IMR-90 (cell line): ENCODE measurements around the gene NCKAP5. TPM values are rescaled to one million over a fixed set of nuclear protein-coding genes. Genes with fewer than 3 reads are reported as not detected.
A peak's percentile ranks its signal among the peaks of the same experiment; 100 is the strongest.

ENCODE experiments used
- ATAC-seq: fragments of 200-7000 bp; cut with Tn5 transposase; 2 replicates; pipeline ENCODE4 v1.9.1; 2020; ENCODE audit warnings: low read depth, mild to moderate bottlenecking, moderate library complexity
- BruUV-seq: library from RNA; stranded (reverse); fragments of 400-500 nt; replicated peaks from 2 replicates; lab custom pipeline; 2021; lab: Mats Ljungman, UMichigan
- CTCF ChIA-PET: fragments of 300-600 bp; formaldehyde crosslinking; extraction: SDS; loops from one replicate; lab custom pipeline; 2021; ENCODE audit warnings: antibody characterized with exemption; lab: Yijun Ruan, JAX
- POLR2A ChIA-PET: fragments of 300-600 bp; sonication (Branson Sonifier 250); formaldehyde crosslinking; loops from one replicate; lab custom pipeline; 2022; ENCODE audit warnings: antibody characterized with exemption; ENCODE audit not compliant: unreplicated experiment; lab: Charles Lee
- DNase-seq: peaks from one replicate; pipeline ENCODE4 v3.0.0; 2013
- H2AFZ ChIP-seq: replicated peaks from 2 replicates; pipeline ENCODE3; 2013; ENCODE audit warnings: low read length, mild to moderate bottlenecking; ENCODE audit not compliant: poor library complexity
- H2AK5ac ChIP-seq: 2 replicates; pipeline ENCODE4 v1.6.1; 2013; ENCODE audit warnings: low read depth, low read length, inconsistent platforms
- H2AK9ac ChIP-seq: replicated peaks from 2 replicates; pipeline ENCODE3; 2013; ENCODE audit warnings: mild to moderate bottlenecking, low read depth, low read length, moderate library complexity; ENCODE audit not compliant: poor library complexity
- H2BK120ac ChIP-seq: 2 replicates; pipeline ENCODE4 v1.6.1; 2013; ENCODE audit warnings: low read depth, low read length, inconsistent platforms
- H2BK15ac ChIP-seq: 3 replicates; pipeline ENCODE4 v1.6.1; 2013; ENCODE audit warnings: low read depth, low read length, inconsistent platforms
- H2BK20ac ChIP-seq: 2 replicates; pipeline ENCODE4 v1.6.1; 2013; ENCODE audit warnings: low read depth, mild to moderate bottlenecking, inconsistent platforms, low read length, moderate library complexity
- H2BK5ac ChIP-seq: 2 replicates; pipeline ENCODE4 v1.6.1; 2013; ENCODE audit warnings: mild to moderate bottlenecking, low read depth, low read length, inconsistent platforms; ENCODE audit not compliant: poor library complexity, severe bottlenecking
- H3K14ac ChIP-seq: replicated peaks from 2 replicates; pipeline ENCODE4 v1.6.1; 2013; ENCODE audit warnings: low read depth, low read length, inconsistent platforms
- H3K18ac ChIP-seq: 2 replicates; pipeline ENCODE4 v1.6.1; 2013; ENCODE audit warnings: low read depth, low read length, control low read depth
- H3K23ac ChIP-seq: 2 replicates; pipeline ENCODE4 v1.6.1; 2013; ENCODE audit warnings: low read depth, low read length, inconsistent platforms
- H3K27ac ChIP-seq: 2 replicates; pipeline ENCODE4 v1.5.1; 2013; ENCODE audit warnings: mild to moderate bottlenecking, control low read depth, low read length; ENCODE audit not compliant: insufficient read depth
- H3K27me3 ChIP-seq: 2 replicates; pipeline ENCODE4 v1.6.1; 2013; ENCODE audit warnings: low read length; ENCODE audit not compliant: control insufficient read depth, insufficient read depth
- H3K36me3 ChIP-seq: 2 replicates; pipeline ENCODE4 v1.6.1; 2013; ENCODE audit warnings: low read length, mixed read lengths; ENCODE audit not compliant: control insufficient read depth, insufficient read depth
- H3K4ac ChIP-seq: 2 replicates; pipeline ENCODE4 v1.6.1; 2013; ENCODE audit warnings: low read depth, low read length, inconsistent platforms
- H3K4me1 ChIP-seq: 2 replicates; pipeline ENCODE4 v1.6.1; 2013; ENCODE audit warnings: low read length, mixed read lengths; ENCODE audit not compliant: control insufficient read depth, insufficient read depth
- H3K4me2 ChIP-seq: 2 replicates; pipeline ENCODE4 v1.6.1; 2013; ENCODE audit warnings: low read depth, mild to moderate bottlenecking, control low read depth, low read length, moderate library complexity
- H3K4me3 ChIP-seq: 2 replicates; pipeline ENCODE4 v1.5.1; 2013; ENCODE audit warnings: low read depth, mild to moderate bottlenecking, control low read depth, low read length, moderate library complexity; ENCODE audit not compliant: insufficient read depth
- H3K56ac ChIP-seq: 2 replicates; pipeline ENCODE4 v1.6.1; 2013; ENCODE audit warnings: low read length, inconsistent platforms; ENCODE audit not compliant: insufficient read depth; ENCODE audit errors: extremely low read depth
- H3K79me1 ChIP-seq, 2 experiments: 2 replicates each; pipeline ENCODE4 v1.6.1; 2013; ENCODE audit warnings: low read length in 2 of 2, inconsistent platforms in 1 of 2, low read depth in 1 of 2
- H3K9ac ChIP-seq: 2 replicates; pipeline ENCODE4 v1.6.1; 2013; ENCODE audit warnings: low read depth, low read length, control low read depth
- H3K9me1 ChIP-seq: 2 replicates; pipeline ENCODE4 v1.6.1; 2013; ENCODE audit warnings: low read length, inconsistent platforms; ENCODE audit not compliant: insufficient read depth
- H3K9me3 ChIP-seq: 2 replicates; pipeline ENCODE4 v1.6.1; 2013; ENCODE audit warnings: low read length; ENCODE audit not compliant: control insufficient read depth, insufficient read depth
- H4K20me1 ChIP-seq: 2 replicates; pipeline ENCODE4 v1.6.1; 2013; ENCODE audit warnings: low read length, inconsistent platforms; ENCODE audit not compliant: insufficient read depth
- H4K5ac ChIP-seq: 2 replicates; pipeline ENCODE4 v1.6.1; 2013; ENCODE audit warnings: mild to moderate bottlenecking, low read depth, low read length, control low read depth
- H4K8ac ChIP-seq, 2 experiments: 2 replicates each; pipeline ENCODE4 v1.6.1; 2013; ENCODE audit warnings: low read depth in 2 of 2, low read length in 2 of 2, control low read depth in 1 of 2, inconsistent platforms in 1 of 2
- H4K91ac ChIP-seq: 2 replicates; pipeline ENCODE4 v1.6.1; 2013; ENCODE audit warnings: low read depth, low read length, inconsistent platforms; ENCODE audit not compliant: insufficient read depth
- BHLHE40 ChIP-seq: fragments of 150-350 bp; IDR thresholded peaks from 2 replicates; pipeline ENCODE4 v1.6.1; 2016; ENCODE audit warnings: mild to moderate bottlenecking, low read depth, low read length
- CEBPB ChIP-seq: IDR thresholded peaks from 2 replicates; pipeline ENCODE4 v1.6.1; 2012; ENCODE audit warnings: low read depth, low read length, improper control_type of control experiment
- CHD1 ChIP-seq: IDR thresholded peaks from 2 replicates; pipeline ENCODE4 v1.6.1; 2012; ENCODE audit warnings: low read depth, low read length, improper control_type of control experiment
- FOS ChIP-seq: fragments of 150-350 bp; IDR thresholded peaks from 2 replicates; pipeline ENCODE4 v1.6.1; 2016; ENCODE audit warnings: low read depth, low read length
- MAFK ChIP-seq: IDR thresholded peaks from 2 replicates; pipeline ENCODE4 v1.6.1; 2012; ENCODE audit warnings: low read depth, low read length, improper control_type of control experiment
- MAZ ChIP-seq: IDR thresholded peaks from 2 replicates; pipeline ENCODE4 v1.6.1; 2012; ENCODE audit warnings: low read depth, mild to moderate bottlenecking, low read length, improper control_type of control experiment, moderate library complexity, borderline replicate concordance
- MXI1 ChIP-seq: IDR thresholded peaks from 2 replicates; pipeline ENCODE4 v1.6.1; 2012; ENCODE audit warnings: low read depth, mild to moderate bottlenecking, low read length, moderate library complexity, borderline replicate concordance
- NFE2L2 ChIP-seq: fragments of 150-350 bp; IDR thresholded peaks from 2 replicates; pipeline ENCODE4 v1.6.1; 2016; ENCODE audit warnings: low read depth, mild to moderate bottlenecking, low read length
- POLR2A ChIP-seq: IDR thresholded peaks from 2 replicates; pipeline ENCODE4 v1.6.1; 2012; ENCODE audit warnings: mild to moderate bottlenecking, low read depth, low read length
- RAD21 ChIP-seq: IDR thresholded peaks from 2 replicates; pipeline ENCODE4 v1.6.1; 2012; ENCODE audit warnings: low read length, improper control_type of control experiment
- RCOR1 ChIP-seq: IDR thresholded peaks from 2 replicates; pipeline ENCODE4 v1.6.1; 2012; ENCODE audit warnings: mild to moderate bottlenecking, low read length, improper control_type of control experiment; ENCODE audit not compliant: insufficient replicate concordance
- RFX5 ChIP-seq: IDR thresholded peaks from 2 replicates; pipeline ENCODE4 v1.8.0; 2012; ENCODE audit warnings: low read depth, mild to moderate bottlenecking, low read length, moderate library complexity
- SMC3 ChIP-seq: fragments of 150-350 bp; IDR thresholded peaks from 2 replicates; pipeline ENCODE4 v1.6.1; 2016; ENCODE audit warnings: low read depth, mild to moderate bottlenecking, antibody characterized with exemption, low read length, moderate library complexity
- USF2 ChIP-seq: fragments of 150-350 bp; IDR thresholded peaks from 2 replicates; pipeline ENCODE4 v1.6.1; 2017; ENCODE audit warnings: mild to moderate bottlenecking, antibody characterized with exemption, low read length, low read depth
- WGBS, 2 experiments: methylation state at CpG; one replicate each; pipeline versions ENCODE4 v1.1.5 to v1.1.7; 2013; ENCODE audit warnings: missing lambda C conversion rate in 2 of 2; ENCODE audit not compliant: insufficient read length in 1 of 2; ENCODE audit errors: extremely low coverage in 2 of 2; 5-methylcytosine and 5-hydroxymethylcytosine counted together
- dilution Hi-C: fragments of 300-500 bp; cut with HindIII; formaldehyde crosslinking; loops from one replicate; pipeline ENCODE4 v1.14.3; 2018; ENCODE audit warnings: low sequenced_read_pairs; ENCODE audit not compliant: unreplicated experiment
- in situ Hi-C: fragments of 300-500 bp; cut with MboI; formaldehyde crosslinking; loops from 3 replicates; pipeline ENCODE4 v1.14.3; 2019; ENCODE audit warnings: low sequenced_read_pairs, inconsistent platforms, mixed read lengths
- intact Hi-C: fragments of 100-400 bp; cut with micrococcal nuclease; formaldehyde crosslinking; loops from 2 replicates; pipeline ENCODE4 v1.10.0; 2022
- polyA plus RNA-seq, 3 experiments: library from polyadenylated mRNA; depleted of rRNA; stranded (reverse); fragments of >200 nt; gene quantifications; 2 replicates each; pipeline ENCODE4 v1.2.3, GENCODE V29; 2012; ENCODE audit warnings: low replicate concordance in 1 of 3
- total RNA-seq: library from RNA; depleted of rRNA; stranded (reverse); fragments of >200 nt; gene quantifications from 2 replicates; pipeline ENCODE4 v1.2.3, GENCODE V29; 2012
- TF ChIP-seq, protein P1 (sequence below): conservative IDR thresholded peaks from 2 replicates; pipeline ENCODE4 v1.5.1; 2012; ENCODE audit warnings: mild to moderate bottlenecking, low read depth, low read length, improper control_type of control experiment
- TF ChIP-seq, protein P2 (sequence below): fragments of 150-350 bp; IDR thresholded peaks from 2 replicates; pipeline ENCODE4 v1.6.1; 2016; ENCODE audit warnings: low read depth, mild to moderate bottlenecking, low read length, moderate library complexity, borderline replicate concordance

The NCKAP5 gene
- total and polyA plus RNA-seq, 2 of the 4 experiments (the other 2 are of a cell fraction) = 2.7 to 3.9 TPM

- Histone ChIP-seq H2AK5ac (no peak overlapping the region), H3K14ac (no peak overlapping the region), H3K9ac (no peak overlapping the region), H3K23ac (no peak overlapping the region), H4K5ac (0 out of 2 replicates have a peak overlapping the region, but pooled peaks have one; percentile 25), H2BK5ac (peak overlapping the region; percentile 35), H4K20me1 (no peaks in the 10 kb centered on the region), H3K79me1 (peaks cover 0 to 18% of the 10 kb centered on the region in 2 experiments; a peak in 2 of 4 replicates), H3K36me3 (no peaks in the 10 kb centered on the region), H3K27me3 (no peaks in the 10 kb centered on the region), H3K18ac (peak overlapping the region; percentile 4; the same call in 1 of the 2 replicates), H3K4me1 (no peaks in the 10 kb centered on the region; the same call in 1 of the 2 replicates), H3K9me3 (no peaks in the 10 kb centered on the region), H3K27ac (no peak overlapping the region; the same call in 1 of the 2 replicates), H4K91ac (no peak overlapping the region), H2BK120ac (0 out of 2 replicates have a peak overlapping the region, but pooled peaks have one; percentile 16), H3K4ac (no peak overlapping the region), H2AK9ac (no peak overlapping the region), H4K8ac (peak overlapping the region in 1 of 2 experiments; percentile 8; a peak in 1 of 4 replicates), H3K56ac (no peak overlapping the region), H3K4me2 (peak overlapping the region; percentile 31; the same call in 1 of the 2 replicates), H2BK15ac (peak overlapping the region; percentile 18; the same call in 1 of the 3 replicates), H3K9me1 (no peaks in the 10 kb centered on the region), H2BK20ac (no peak overlapping the region), H2AFZ (no peak overlapping the region), H3K4me3 (no peak overlapping the region)
- no TSS peak for BruUV-seq
- intact Hi-C loops = no loop called here
- no CpG with 5 or more reads among the region's 3 CpGs for WGBS, 2 experiments
- peak; percentile 37 for DNase-seq
- peak; percentile 48; the same call in 1 of the 2 replicates for ATAC-seq
- dilution Hi-C loops = no loop called here
- TF ChIP-seq, protein P1, sequence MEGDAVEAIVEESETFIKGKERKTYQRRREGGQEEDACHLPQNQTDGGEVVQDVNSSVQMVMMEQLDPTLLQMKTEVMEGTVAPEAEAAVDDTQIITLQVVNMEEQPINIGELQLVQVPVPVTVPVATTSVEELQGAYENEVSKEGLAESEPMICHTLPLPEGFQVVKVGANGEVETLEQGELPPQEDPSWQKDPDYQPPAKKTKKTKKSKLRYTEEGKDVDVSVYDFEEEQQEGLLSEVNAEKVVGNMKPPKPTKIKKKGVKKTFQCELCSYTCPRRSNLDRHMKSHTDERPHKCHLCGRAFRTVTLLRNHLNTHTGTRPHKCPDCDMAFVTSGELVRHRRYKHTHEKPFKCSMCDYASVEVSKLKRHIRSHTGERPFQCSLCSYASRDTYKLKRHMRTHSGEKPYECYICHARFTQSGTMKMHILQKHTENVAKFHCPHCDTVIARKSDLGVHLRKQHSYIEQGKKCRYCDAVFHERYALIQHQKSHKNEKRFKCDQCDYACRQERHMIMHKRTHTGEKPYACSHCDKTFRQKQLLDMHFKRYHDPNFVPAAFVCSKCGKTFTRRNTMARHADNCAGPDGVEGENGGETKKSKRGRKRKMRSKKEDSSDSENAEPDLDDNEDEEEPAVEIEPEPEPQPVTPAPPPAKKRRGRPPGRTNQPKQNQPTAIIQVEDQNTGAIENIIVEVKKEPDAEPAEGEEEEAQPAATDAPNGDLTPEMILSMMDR = no peak
- TF ChIP-seq SMC3 (no peak), FOS (no peak), RFX5 (no peak), MAZ (no peak), RCOR1 (no peak), USF2 (no peak), CEBPB (no peak), BHLHE40 (no peak), MXI1 (no peak), NFE2L2 (no peak), MAFK (no peak), RAD21 (no peak), CHD1 (no peak), POLR2A (no peak)
- TF ChIP-seq, protein P2, sequence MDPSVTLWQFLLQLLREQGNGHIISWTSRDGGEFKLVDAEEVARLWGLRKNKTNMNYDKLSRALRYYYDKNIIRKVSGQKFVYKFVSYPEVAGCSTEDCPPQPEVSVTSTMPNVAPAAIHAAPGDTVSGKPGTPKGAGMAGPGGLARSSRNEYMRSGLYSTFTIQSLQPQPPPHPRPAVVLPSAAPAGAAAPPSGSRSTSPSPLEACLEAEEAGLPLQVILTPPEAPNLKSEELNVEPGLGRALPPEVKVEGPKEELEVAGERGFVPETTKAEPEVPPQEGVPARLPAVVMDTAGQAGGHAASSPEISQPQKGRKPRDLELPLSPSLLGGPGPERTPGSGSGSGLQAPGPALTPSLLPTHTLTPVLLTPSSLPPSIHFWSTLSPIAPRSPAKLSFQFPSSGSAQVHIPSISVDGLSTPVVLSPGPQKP = no peak
- ChIA-PET CTCF (no interaction called here), POLR2A (no interaction called here)
- in situ Hi-C loops = no loop called here
Observed at GRCh38 chr2:133273031-133273430, 295.2 kb downstream of the NCKAP5 start.
